ENCODE measurements around the gene CCDC28B.
A peak's percentile ranks its signal among the peaks of the same experiment; 100 is the strongest.

CCDC28B gene

DNA sequence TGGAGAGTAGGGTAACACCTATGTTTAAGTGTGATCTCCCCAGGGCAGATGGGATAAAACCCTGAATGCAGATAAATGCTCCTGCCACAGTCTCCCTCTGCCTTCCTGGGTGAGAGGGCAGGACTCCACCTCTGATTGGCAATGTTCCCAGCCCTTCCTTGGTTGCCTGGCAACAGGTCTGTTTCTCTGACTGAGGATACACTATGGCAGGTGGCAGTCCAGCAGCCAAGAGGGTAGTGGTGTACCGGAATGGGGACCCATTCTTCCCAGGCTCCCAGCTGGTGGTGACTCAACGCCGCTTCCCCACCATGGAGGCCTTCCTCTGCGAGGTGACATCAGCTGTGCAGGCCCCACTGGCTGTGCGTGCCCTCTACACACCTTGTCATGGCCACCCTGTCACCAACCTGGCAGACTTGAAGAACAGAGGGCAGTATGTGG is 8.5 kb downstream of the CCDC28B start, which contains the start of gene DCDC2B:
TSS of gene DCDC2B (plus strand) at position 199 of the 438 bp plus-strand sequence. CDS start at position 204, 5 bp downstream.
- H3K36me3 ChIP-seq (ENCODE audit: insufficient read depth, low read length), result no peaks in the 10 kb centered on the region
- H3K4me3 ChIP-seq (ENCODE audit: low read depth in 1 of 2, low read length in 2 of 2), result no peak within 1 kb of the TSS
- no peaks in the 10 kb centered on the region for H3K27me3 ChIP-seq (ENCODE audit: control insufficient read depth in 1 of 2, insufficient read depth in 2 of 2, low read length in 2 of 2)
- H3K9ac ChIP-seq (ENCODE audit: low read length), result no peak within 1 kb of the TSS
- H3K4me1 ChIP-seq (ENCODE audit: insufficient read depth, low read length), result peaks cover 16% of the 10 kb centered on the region
- H3K27ac ChIP-seq (ENCODE audit: low read depth, low read length), result no peak within 1 kb of the TSS
- H3K9me3 ChIP-seq (ENCODE audit: low read length), result no peaks in the 10 kb centered on the region

DNA sequence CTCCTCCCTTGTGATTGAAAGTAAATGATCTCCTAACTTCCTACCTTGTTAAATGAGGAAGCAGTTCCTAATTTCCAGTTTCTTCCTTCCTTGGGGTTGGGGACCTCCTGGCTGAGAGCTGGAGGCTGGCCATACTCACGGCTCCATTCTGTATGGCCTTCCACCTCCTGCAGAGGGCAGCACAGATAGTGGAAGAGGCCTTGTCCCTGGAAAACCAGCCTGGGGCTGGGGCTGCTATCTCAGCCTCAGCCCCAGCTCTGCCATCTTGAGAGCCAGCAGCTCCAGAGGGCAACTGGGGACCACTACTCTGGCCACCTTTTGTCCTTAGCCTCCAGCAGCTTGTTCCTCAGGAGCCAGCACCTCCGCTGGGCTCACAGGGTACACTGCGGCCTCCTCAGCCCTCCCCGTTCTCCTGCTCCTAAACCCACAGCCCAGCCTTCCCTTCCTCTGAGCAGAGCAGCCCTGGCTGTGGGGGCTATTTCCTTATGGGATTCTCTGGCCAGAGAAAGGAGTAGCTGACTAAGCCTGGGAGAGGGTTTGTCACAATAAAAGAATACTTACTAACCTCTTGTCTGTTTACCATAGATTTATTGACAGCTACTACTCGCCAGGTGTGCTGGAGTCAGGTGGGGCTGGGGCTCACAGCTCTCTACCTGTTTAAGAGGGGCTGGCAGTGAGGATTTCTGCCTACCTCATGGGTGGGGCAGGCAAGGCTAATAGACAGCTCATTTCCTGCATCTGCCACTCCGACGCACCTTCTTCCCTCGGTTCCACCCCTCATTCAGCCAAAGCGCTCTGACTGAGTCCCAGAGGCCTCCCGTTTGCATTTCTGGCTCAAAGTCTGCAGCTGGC is 15.5 kb downstream of the CCDC28B start:
- Histone ChIP-seq H3K9me3 (ENCODE audit: low read length) (no peaks in the 10 kb centered on the region), H3K4me1 (ENCODE audit: insufficient read depth, low read length) (peaks cover 10% of the 10 kb centered on the region), H3K9ac (ENCODE audit: low read length) (no peak overlapping the region), H3K27me3 (ENCODE audit: control insufficient read depth in 1 of 2, insufficient read depth in 2 of 2, low read length in 2 of 2) (no peaks in the 10 kb centered on the region), H3K27ac (ENCODE audit: low read depth, low read length) (no peak overlapping the region), H3K4me3 (ENCODE audit: low read depth in 1 of 2, low read length in 2 of 2) (no peak overlapping the region), H3K36me3 (ENCODE audit: insufficient read depth, low read length) (peaks cover 36% of the 10 kb centered on the region)

GRCh38 chr1:32216566-32216965 is 16.2 kb downstream of the CCDC28B start:
- H3K4me3 ChIP-seq (ENCODE audit: low read depth in 1 of 2, low read length in 2 of 2), result no peak overlapping the region
- no peaks in the 10 kb centered on the region for H3K27me3 ChIP-seq (ENCODE audit: control insufficient read depth in 1 of 2, insufficient read depth in 2 of 2, low read length in 2 of 2)
- H3K9ac ChIP-seq (ENCODE audit: low read length), result no peak overlapping the region
- H3K36me3 ChIP-seq (ENCODE audit: insufficient read depth, low read length), result peaks cover 36% of the 10 kb centered on the region
- H3K27ac ChIP-seq (ENCODE audit: low read depth, low read length), result no peak overlapping the region
- H3K9me3 ChIP-seq (ENCODE audit: low read length), result no peaks in the 10 kb centered on the region
- peaks cover 17% of the 10 kb centered on the region for H3K4me1 ChIP-seq (ENCODE audit: insufficient read depth, low read length)

DNA sequence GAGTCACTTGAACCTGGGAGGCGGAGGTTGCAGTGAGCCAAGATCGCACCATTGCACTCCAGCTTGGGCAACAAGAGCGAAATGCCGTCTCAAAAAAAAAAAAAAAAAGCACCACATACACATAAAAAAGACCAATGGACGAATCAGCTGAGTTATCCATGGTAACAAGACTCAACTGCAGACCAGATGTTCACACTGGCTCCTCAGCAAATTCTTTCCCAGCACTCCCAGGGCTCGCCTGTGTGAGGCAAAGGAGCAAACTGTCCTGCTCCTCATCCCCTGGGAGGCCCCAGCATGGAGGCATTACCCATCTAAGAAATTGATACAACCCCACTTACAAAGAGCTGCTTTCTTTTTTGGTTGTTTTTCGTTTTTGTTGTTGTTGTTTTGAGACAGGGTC is 18.6 kb downstream of the CCDC28B start:
- peaks cover 31% of the 10 kb centered on the region for H3K4me1 ChIP-seq (ENCODE audit: insufficient read depth, low read length)
- H3K36me3 ChIP-seq (ENCODE audit: insufficient read depth, low read length), result peaks cover 41% of the 10 kb centered on the region
- H3K4me3 ChIP-seq (ENCODE audit: low read depth in 1 of 2, low read length in 2 of 2), result no peak overlapping the region
- no peaks in the 10 kb centered on the region for H3K27me3 ChIP-seq (ENCODE audit: control insufficient read depth in 1 of 2, insufficient read depth in 2 of 2, low read length in 2 of 2)
- H3K9me3 ChIP-seq (ENCODE audit: low read length), result no peaks in the 10 kb centered on the region
- H3K27ac ChIP-seq (ENCODE audit: low read depth, low read length), result no peak overlapping the region
- H3K9ac ChIP-seq (ENCODE audit: low read length), result no peak overlapping the region

DNA sequence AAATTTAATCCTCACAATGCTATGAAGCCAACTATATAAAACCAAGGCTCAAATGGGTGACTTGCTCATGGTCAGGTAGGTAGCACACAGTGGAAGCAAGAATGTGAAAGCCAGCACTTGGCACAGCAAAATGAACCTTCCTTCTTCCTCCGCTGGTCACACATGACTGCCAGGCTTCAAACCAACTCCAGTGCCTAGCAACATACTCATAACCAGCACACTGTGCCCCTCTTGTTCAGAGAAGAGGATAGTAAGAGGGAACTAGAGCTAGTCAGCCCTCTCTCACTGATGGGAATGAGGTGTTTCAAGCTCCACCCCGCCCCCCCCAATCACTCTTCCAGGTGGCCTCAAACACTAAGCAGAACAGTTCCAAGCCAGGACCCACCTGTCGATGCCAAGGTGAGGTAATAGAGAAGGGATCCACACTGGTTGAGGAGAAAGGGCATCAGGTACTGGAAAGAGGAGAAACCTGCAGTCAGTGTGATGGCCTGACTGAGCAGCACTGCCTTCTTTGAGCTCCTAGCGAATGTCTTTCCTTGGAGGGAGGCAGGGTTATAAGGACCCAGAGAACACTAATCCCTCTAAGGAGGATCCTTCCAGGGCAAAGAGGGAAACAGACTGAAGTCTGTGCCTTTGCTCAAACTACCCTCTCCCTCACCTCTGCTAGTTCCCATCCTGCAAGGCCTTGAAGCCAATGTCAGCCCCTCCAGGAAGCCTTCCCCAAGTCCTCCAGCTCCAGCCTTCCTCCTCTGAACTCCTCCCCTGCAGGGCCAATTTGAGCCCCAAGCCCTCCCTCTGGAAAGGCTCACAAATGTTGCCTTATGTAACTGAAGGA is 20.6 kb downstream of the CCDC28B start:
- H3K9ac ChIP-seq (ENCODE audit: low read length), result peak overlapping the region; percentile 99
- peaks cover 39% of the 10 kb centered on the region for H3K36me3 ChIP-seq (ENCODE audit: insufficient read depth, low read length)
- H3K9me3 ChIP-seq (ENCODE audit: low read length), result no peaks in the 10 kb centered on the region
- peak overlapping the region; percentile 87 for H3K27ac ChIP-seq (ENCODE audit: low read depth, low read length)
- H3K4me1 ChIP-seq (ENCODE audit: insufficient read depth, low read length), result peaks cover 32% of the 10 kb centered on the region
- peak overlapping the region; percentile 93 to 97 for H3K4me3 ChIP-seq (ENCODE audit: low read depth in 1 of 2, low read length in 2 of 2)
- no peaks in the 10 kb centered on the region for H3K27me3 ChIP-seq (ENCODE audit: control insufficient read depth in 1 of 2, insufficient read depth in 2 of 2, low read length in 2 of 2)

DNA sequence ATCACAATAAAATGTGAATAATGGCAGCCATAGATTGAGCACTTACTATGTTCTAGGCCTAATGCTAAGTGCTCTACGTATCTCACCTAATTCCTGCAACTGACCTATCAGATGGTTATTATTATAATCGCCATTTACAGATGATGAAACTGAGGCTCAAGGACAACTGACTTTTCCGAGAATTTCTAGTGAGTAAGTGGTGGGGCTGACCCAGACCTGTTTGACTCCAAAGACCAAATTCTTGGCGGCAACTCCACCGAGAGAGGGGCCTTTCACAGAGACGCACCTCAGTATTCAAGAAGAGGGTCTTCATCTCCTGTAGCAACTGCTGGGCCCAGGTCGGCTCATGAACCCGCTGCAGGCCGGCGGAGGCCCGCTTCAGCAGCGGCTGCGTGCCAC is 21.2 kb downstream of the CCDC28B start:
- H3K9me3 ChIP-seq (ENCODE audit: low read length), result no peaks in the 10 kb centered on the region
- no peaks in the 10 kb centered on the region for H3K27me3 ChIP-seq (ENCODE audit: control insufficient read depth in 1 of 2, insufficient read depth in 2 of 2, low read length in 2 of 2)
- H3K36me3 ChIP-seq (ENCODE audit: insufficient read depth, low read length), result peaks cover 36% of the 10 kb centered on the region
- H3K4me1 ChIP-seq (ENCODE audit: insufficient read depth, low read length), result peaks cover 31% of the 10 kb centered on the region
- H3K27ac ChIP-seq (ENCODE audit: low read depth, low read length), result peak overlapping the region; percentile 87
- peak overlapping the region; percentile 93 to 97 for H3K4me3 ChIP-seq (ENCODE audit: low read depth in 1 of 2, low read length in 2 of 2)
- peak overlapping the region; percentile 99 for H3K9ac ChIP-seq (ENCODE audit: low read length)

- peak within 1 kb of the TSS; percentile 99 for H3K9ac ChIP-seq (ENCODE audit: low read length)
- H3K4me1 ChIP-seq (ENCODE audit: insufficient read depth, low read length), result peaks cover 31% of the 10 kb centered on the region
- peaks cover 30% of the 10 kb centered on the region for H3K36me3 ChIP-seq (ENCODE audit: insufficient read depth, low read length)
- peak within 1 kb of the TSS; percentile 93 to 97 for H3K4me3 ChIP-seq (ENCODE audit: low read depth in 1 of 2, low read length in 2 of 2)
- no peaks in the 10 kb centered on the region for H3K27me3 ChIP-seq (ENCODE audit: control insufficient read depth in 1 of 2, insufficient read depth in 2 of 2, low read length in 2 of 2)
- no peaks in the 10 kb centered on the region for H3K9me3 ChIP-seq (ENCODE audit: low read length)
- H3K27ac ChIP-seq (ENCODE audit: low read depth, low read length), result peak within 1 kb of the TSS; percentile 87
Measured at GRCh38 chr1:32221980-32222755, 21.8 kb downstream of the CCDC28B start, which contains the start of the genes EIF3I and TMEM234. Gene EIF3I (plus strand): TSS chr1:32222407. CDS start chr1:32222442, 35 bp downstream. Gene TMEM234 (minus strand): TSS chr1:32222353. CDS start chr1:32222322, 31 bp downstream.

DNA sequence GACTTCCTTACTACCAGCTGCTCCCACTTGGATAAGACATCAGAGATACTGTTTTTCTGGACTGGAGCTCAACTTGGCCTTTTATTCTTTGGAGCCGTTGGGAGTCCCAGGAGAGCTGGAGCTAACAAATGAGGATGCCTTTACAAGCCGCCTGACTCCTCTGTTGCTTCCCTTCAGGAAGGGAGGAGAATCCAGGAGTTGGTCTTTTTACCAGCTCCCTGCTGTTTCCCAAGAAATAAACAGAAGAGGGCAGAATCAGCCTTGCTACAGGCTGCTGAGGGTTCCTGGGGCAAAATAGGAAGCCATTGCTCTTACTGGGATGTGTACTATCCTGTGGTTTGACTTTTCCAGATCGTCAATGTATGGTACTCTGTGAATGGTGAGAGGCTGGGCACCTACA is 23.3 kb downstream of the CCDC28B start:
- peaks cover 31% of the 10 kb centered on the region for H3K4me1 ChIP-seq (ENCODE audit: insufficient read depth, low read length)
- no peak overlapping the region for H3K27ac ChIP-seq (ENCODE audit: low read depth, low read length)
- peaks cover 37% of the 10 kb centered on the region for H3K36me3 ChIP-seq (ENCODE audit: insufficient read depth, low read length)
- H3K4me3 ChIP-seq (ENCODE audit: low read depth in 1 of 2, low read length in 2 of 2), result peak overlapping the region in 1 of 2 donors; percentile 19
- H3K27me3 ChIP-seq (ENCODE audit: control insufficient read depth in 1 of 2, insufficient read depth in 2 of 2, low read length in 2 of 2), result no peaks in the 10 kb centered on the region
- H3K9ac ChIP-seq (ENCODE audit: low read length), result no peak overlapping the region
- no peaks in the 10 kb centered on the region for H3K9me3 ChIP-seq (ENCODE audit: low read length)

DNA sequence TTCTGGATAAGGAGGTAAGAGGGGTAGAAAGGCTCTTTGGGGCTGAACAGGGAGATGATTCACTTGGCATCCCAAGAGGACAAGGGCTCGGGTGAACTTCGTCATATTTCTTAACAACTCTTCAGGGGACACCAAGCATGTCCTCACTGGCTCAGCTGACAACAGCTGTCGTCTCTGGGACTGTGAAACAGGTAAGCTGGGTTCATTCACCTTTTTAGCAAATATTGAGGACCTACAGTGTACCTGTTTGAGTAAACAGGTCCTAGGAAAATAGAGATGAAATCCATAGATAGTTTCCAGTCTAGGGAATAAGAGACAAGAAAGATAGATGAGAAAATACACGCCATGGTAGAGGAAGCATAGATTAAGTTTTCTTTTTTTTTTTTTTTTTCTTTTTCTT is 23.9 kb downstream of the CCDC28B start:
- Histone ChIP-seq H3K9me3 (ENCODE audit: low read length) (no peaks in the 10 kb centered on the region), H3K9ac (ENCODE audit: low read length) (no peak overlapping the region), H3K27ac (ENCODE audit: low read depth, low read length) (no peak overlapping the region), H3K27me3 (ENCODE audit: control insufficient read depth in 1 of 2, insufficient read depth in 2 of 2, low read length in 2 of 2) (no peaks in the 10 kb centered on the region), H3K36me3 (ENCODE audit: insufficient read depth, low read length) (peaks cover 43% of the 10 kb centered on the region), H3K4me3 (ENCODE audit: low read depth in 1 of 2, low read length in 2 of 2) (peak overlapping the region in 1 of 2 donors; percentile 19), H3K4me1 (ENCODE audit: insufficient read depth, low read length) (peaks cover 31% of the 10 kb centered on the region)

DNA sequence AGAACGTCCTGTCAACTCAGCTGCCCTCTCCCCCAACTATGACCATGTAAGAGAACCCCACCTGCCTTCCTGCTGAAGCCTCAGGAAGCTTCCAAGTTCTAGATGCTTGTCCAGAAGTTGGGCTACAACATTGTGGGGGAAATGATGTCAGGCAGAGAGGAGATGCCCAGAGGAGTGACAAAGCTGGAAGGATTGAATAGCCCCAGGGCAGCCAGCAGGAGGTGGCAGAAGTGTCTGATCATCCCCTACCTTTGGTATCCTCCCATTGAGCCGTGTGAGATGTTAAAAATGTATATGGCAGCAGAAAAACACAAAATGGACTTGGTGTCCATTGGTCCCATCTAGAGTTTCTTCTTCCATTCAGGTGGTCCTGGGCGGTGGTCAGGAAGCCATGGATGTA is 28.4 kb downstream of the CCDC28B start:
- Histone ChIP-seq H3K9ac (ENCODE audit: low read length) (no peak overlapping the region), H3K9me3 (ENCODE audit: low read length) (no peaks in the 10 kb centered on the region), H3K36me3 (ENCODE audit: insufficient read depth, low read length) (peaks cover 47% of the 10 kb centered on the region), H3K27me3 (ENCODE audit: control insufficient read depth in 1 of 2, insufficient read depth in 2 of 2, low read length in 2 of 2) (no peaks in the 10 kb centered on the region), H3K4me1 (ENCODE audit: insufficient read depth, low read length) (peaks cover 6% of the 10 kb centered on the region), H3K27ac (ENCODE audit: low read depth, low read length) (no peak overlapping the region), H3K4me3 (ENCODE audit: low read depth in 1 of 2, low read length in 2 of 2) (no peak overlapping the region)

Data from muscle layer of colon (tissue), 2 donors.